Parathyroid adenoma (tissue), 2 donors: ENCODE measurements around the gene CDX2.

Experiments
- H2AFZ ChIP-seq: fragments of 300-600 bp; sonication (generic); one replicate; pipeline ENCODE4 v1.7.0; 2017; ENCODE audit warnings: antibody characterized with exemption, mild to moderate bottlenecking
- H3K27ac ChIP-seq: fragments of 300-600 bp; sonication (generic); one replicate; pipeline ENCODE4 v1.7.0; 2017
- H3K27me3 ChIP-seq: fragments of 300-600 bp; sonication (generic); one replicate; pipeline ENCODE4 v1.7.0; 2017; ENCODE audit warnings: low read length; ENCODE audit not compliant: control insufficient read depth, insufficient read depth
- H3K36me3 ChIP-seq: fragments of 300-600 bp; sonication (generic); one replicate; pipeline ENCODE4 v1.7.0; 2017; ENCODE audit warnings: low read length; ENCODE audit not compliant: control insufficient read depth, insufficient read depth
- H3K4me1 ChIP-seq: fragments of 300-600 bp; sonication (generic); one replicate; pipeline ENCODE4 v1.7.0; 2017; ENCODE audit warnings: control low read depth
- H3K4me2 ChIP-seq: fragments of 300-600 bp; sonication (generic); one replicate; pipeline ENCODE4 v1.7.0; 2017; ENCODE audit warnings: low read length
- H3K4me3 ChIP-seq: fragments of 300-600 bp; sonication (generic); one replicate; pipeline ENCODE4 v1.7.0; 2017; ENCODE audit warnings: low read depth, low read length
- H3K79me2 ChIP-seq: fragments of 300-600 bp; sonication (generic); one replicate; pipeline ENCODE4 v1.7.0; 2017; ENCODE audit warnings: control low read depth
- H3K9ac ChIP-seq: fragments of 300-600 bp; sonication (generic); one replicate; pipeline ENCODE4 v1.7.0; 2017; ENCODE audit warnings: mild to moderate bottlenecking
- H3K9me3 ChIP-seq: fragments of 300-600 bp; sonication (generic); one replicate; pipeline ENCODE4 v1.7.0; 2017; ENCODE audit warnings: low read length; ENCODE audit not compliant: control insufficient read depth
- CTCF ChIP-seq: fragments of 300-600 bp; sonication (generic); IDR thresholded peaks from one replicate; pipeline ENCODE4 v1.7.0; 2017; ENCODE audit warnings: antibody characterized with exemption, mild to moderate bottlenecking
- donor health status: primary hyperparathyroidism.

Gene CDX2

GRCh38 chr13:27954406-27954851 lies 14.7 kb downstream of the CDX2 start:
- peak overlapping the region; percentile 76 for H3K4me2 ChIP-seq
- no peaks in the 10 kb centered on the region for H3K79me2 ChIP-seq
- no peaks in the 10 kb centered on the region for H3K9me3 ChIP-seq
- H3K27me3 ChIP-seq, result peaks cover 15% of the 10 kb centered on the region
- peak overlapping the region; percentile 45 for H3K4me3 ChIP-seq
- H3K4me1 ChIP-seq, result no peaks in the 10 kb centered on the region
- H3K27ac ChIP-seq, result no peak overlapping the region
- no peaks in the 10 kb centered on the region for H3K36me3 ChIP-seq
- H3K9ac ChIP-seq, result no peak overlapping the region
- no peak for TF ChIP-seq CTCF
- no peak overlapping the region for H2AFZ ChIP-seq

- peak overlapping the region; percentile 50 for H2AFZ ChIP-seq
- H3K9me3 ChIP-seq, result no peaks in the 10 kb centered on the region
- peak overlapping the region; percentile 76 for H3K4me2 ChIP-seq
- no peak overlapping the region for H3K27ac ChIP-seq
- H3K9ac ChIP-seq, result no peak overlapping the region
- peaks cover 13% of the 10 kb centered on the region for H3K27me3 ChIP-seq
- no peaks in the 10 kb centered on the region for H3K4me1 ChIP-seq
- no peaks in the 10 kb centered on the region for H3K36me3 ChIP-seq
- H3K4me3 ChIP-seq, result peak overlapping the region; percentile 45
- H3K79me2 ChIP-seq, result no peaks in the 10 kb centered on the region
- peak; percentile 27 for TF ChIP-seq CTCF
Observed at GRCh38 chr13:27953676-27954405, 15.3 kb downstream of the CDX2 start.

- H3K4me3 ChIP-seq, result no peak overlapping the region
- H3K4me1 ChIP-seq, result no peaks in the 10 kb centered on the region
- no peaks in the 10 kb centered on the region for H3K36me3 ChIP-seq
- no peak for TF ChIP-seq CTCF
- peaks cover 11% of the 10 kb centered on the region for H3K27me3 ChIP-seq
- H2AFZ ChIP-seq, result no peak overlapping the region
- no peak overlapping the region for H3K27ac ChIP-seq
- no peaks in the 10 kb centered on the region for H3K79me2 ChIP-seq
- H3K9ac ChIP-seq, result no peak overlapping the region
- peak overlapping the region; percentile 76 for H3K4me2 ChIP-seq
- H3K9me3 ChIP-seq, result no peaks in the 10 kb centered on the region
Observed at GRCh38 chr13:27952876-27953675, 16.0 kb downstream of the CDX2 start.

GRCh38 chr13:27942972-27943371 lies 26.1 kb downstream of the CDX2 start:
- Histone ChIP-seq H3K4me1 (no peaks in the 10 kb centered on the region), H3K27me3 (no peaks in the 10 kb centered on the region), H3K27ac (no peak overlapping the region), H3K36me3 (no peaks in the 10 kb centered on the region), H3K4me3 (no peak overlapping the region), H2AFZ (no peak overlapping the region), H3K9ac (no peak overlapping the region), H3K4me2 (no peak overlapping the region), H3K9me3 (no peaks in the 10 kb centered on the region), H3K79me2 (no peaks in the 10 kb centered on the region)
- no peak for TF ChIP-seq CTCF
